ENCODE measurements around the gene KIAA2012.
"Not testable (repeated sequence)": the region's sequence is repeated elsewhere in the genome, so short reads cannot be mapped to it uniquely, and the experiment has no call there.

The KIAA2012 gene

GRCh38 chr2:202122163-202122540, 49.1 kb downstream of the KIAA2012 start:
- Histone ChIP-seq H3K4me3 (no peak overlapping the region), H3K36me3 (replicated peaks) (no peaks in the 10 kb centered on the region), H3K9me3 (no peaks in the 10 kb centered on the region), H3K27me3 (ENCODE audit: low read depth) (no peaks in the 10 kb centered on the region), H3K4me1 (no peaks in the 10 kb centered on the region)
- no peak for DNase-seq (ENCODE audit: low spot score in 2 of 2)
- in situ Hi-C loops (cut with MboI; ENCODE audit: low sequenced_read_pairs) = no loop called here

- H3K27me3 ChIP-seq (ENCODE audit: low read depth) = no peaks in the 10 kb centered on the region
- H3K4me3 ChIP-seq = no peak overlapping the region
- H3K36me3 ChIP-seq (replicated peaks) = no peaks in the 10 kb centered on the region
- H3K4me1 ChIP-seq = peaks cover 8% of the 10 kb centered on the region
- no peaks in the 10 kb centered on the region for H3K9me3 ChIP-seq
- DNase-seq (ENCODE audit: low spot score in 2 of 2) = no peak
- in situ Hi-C loops (cut with MboI; ENCODE audit: low sequenced_read_pairs) = no loop called here
These were observed 50.1 kb downstream of the KIAA2012 start for GRCh38 chr2:202122980-202123720.

- in situ Hi-C loops (cut with MboI; ENCODE audit: low sequenced_read_pairs) = no loop called here
- H3K36me3 ChIP-seq (replicated peaks) = no peaks in the 10 kb centered on the region
- DNase-seq (ENCODE audit: low spot score in 2 of 2) = no peak
- no peak overlapping the region for H3K4me3 ChIP-seq
- H3K27me3 ChIP-seq (ENCODE audit: low read depth) = no peaks in the 10 kb centered on the region
- H3K4me1 ChIP-seq = peaks cover 8% of the 10 kb centered on the region
- H3K9me3 ChIP-seq = no peaks in the 10 kb centered on the region
These were observed 51.2 kb downstream of the KIAA2012 start for GRCh38 chr2:202124286-202124685.

DNA sequence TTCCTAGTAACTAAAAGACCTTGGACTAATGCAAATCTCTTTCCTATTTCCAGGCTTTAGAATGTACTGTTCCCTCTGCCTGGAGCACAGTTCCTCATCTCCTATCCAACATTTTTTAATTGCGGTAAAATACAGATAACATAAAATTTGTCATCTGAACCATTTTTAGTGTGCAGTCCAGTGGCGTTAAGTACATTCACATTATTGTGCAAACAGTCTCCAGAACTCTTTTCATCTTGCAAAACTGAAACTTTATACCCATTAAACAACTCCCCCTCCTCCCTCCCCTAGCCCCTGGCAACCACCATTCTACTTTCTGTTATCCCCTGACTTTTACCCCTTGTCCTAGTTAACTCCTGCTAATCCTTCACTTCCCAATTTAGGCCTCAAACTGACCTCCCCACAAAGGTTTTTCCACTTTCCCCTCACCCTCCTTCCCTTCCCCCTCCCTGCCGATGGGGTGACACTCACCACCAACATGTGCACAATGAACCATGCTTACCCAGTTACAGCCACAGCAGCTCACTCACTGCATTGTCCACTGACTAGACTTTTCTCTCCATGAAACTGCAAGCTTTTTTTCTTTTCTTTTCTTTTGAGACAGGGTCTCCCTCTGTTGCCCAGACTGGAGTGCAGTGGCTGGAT, 54.8 kb downstream of the KIAA2012 start:
- peaks cover 8% of the 10 kb centered on the region for H3K4me1 ChIP-seq
- peak in 1 of 2 experiments; percentile 14 for DNase-seq (ENCODE audit: low spot score in 2 of 2)
- H3K27me3 ChIP-seq (ENCODE audit: low read depth) = no peaks in the 10 kb centered on the region
- no peaks in the 10 kb centered on the region for H3K36me3 ChIP-seq (replicated peaks)
- H3K4me3 ChIP-seq = no peak overlapping the region
- in situ Hi-C loops (cut with MboI; ENCODE audit: low sequenced_read_pairs) = no loop called here
- H3K9me3 ChIP-seq = no peaks in the 10 kb centered on the region

DNA sequence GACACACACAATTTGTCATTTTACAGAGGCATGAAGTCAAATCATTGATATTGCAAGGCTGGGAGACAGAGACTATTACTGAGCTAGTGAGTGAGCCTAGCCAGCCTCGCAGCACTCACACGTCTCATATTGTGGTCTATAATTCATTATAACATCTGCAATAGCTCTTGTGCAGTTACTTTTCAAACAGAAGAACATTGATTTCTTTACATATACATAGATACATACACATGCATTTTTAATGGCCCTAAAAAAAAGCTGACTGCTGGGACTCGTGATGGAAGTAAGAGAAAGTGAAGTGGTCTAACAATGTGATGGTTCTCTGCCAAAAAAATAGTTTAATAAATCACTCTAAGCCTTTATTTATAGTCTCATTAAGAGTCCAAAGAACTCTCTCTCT, 56.8 kb downstream of the KIAA2012 start:
- Histone ChIP-seq H3K9me3 (no peaks in the 10 kb centered on the region), H3K27me3 (ENCODE audit: low read depth) (no peaks in the 10 kb centered on the region), H3K4me1 (peaks cover 8% of the 10 kb centered on the region), H3K4me3 (no peak overlapping the region), H3K36me3 (replicated peaks) (no peaks in the 10 kb centered on the region)
- in situ Hi-C loops (cut with MboI; ENCODE audit: low sequenced_read_pairs) = no loop called here
- DNase-seq (ENCODE audit: low spot score in 2 of 2) = no peak

DNA sequence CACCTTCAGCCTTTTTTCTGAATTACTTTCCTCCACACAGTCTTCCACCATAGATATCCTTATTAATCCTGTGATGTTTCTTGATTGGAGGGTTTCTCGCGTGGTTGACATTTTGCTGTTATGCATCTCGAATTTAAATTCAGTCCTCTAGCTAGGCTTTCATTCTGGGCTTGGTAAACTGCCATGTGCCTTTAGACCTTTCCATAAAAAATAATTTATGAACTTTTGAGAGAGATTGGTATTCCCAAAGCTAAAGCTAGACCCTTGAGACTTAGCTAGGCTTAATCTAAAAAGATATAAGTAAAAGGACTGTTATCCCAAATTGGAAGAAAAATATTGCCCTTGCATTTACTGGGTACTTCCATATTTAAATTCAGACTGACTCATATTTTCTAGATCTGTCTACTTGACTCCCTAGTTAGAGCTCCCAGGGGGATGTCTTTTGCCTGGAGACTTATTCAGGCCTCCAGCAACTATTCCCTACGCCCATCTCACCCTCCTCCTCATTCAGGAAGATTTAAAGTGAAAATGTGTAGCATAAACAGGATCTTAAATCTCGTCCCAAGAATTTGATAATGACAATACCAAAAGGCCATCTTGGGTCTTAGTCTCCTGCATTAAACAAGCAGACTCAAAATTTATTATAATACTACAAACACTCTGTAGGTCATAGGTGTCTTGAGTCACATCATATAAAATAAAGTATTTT, 60.3 kb downstream of the KIAA2012 start:
- in situ Hi-C loops (cut with MboI; ENCODE audit: low sequenced_read_pairs) = no loop called here
- Histone ChIP-seq H3K4me3 (no peak overlapping the region), H3K9me3 (no peaks in the 10 kb centered on the region), H3K4me1 (no peaks in the 10 kb centered on the region), H3K36me3 (replicated peaks) (no peaks in the 10 kb centered on the region), H3K27me3 (ENCODE audit: low read depth) (no peaks in the 10 kb centered on the region)
- DNase-seq (ENCODE audit: low spot score in 2 of 2) = no peak

DNA sequence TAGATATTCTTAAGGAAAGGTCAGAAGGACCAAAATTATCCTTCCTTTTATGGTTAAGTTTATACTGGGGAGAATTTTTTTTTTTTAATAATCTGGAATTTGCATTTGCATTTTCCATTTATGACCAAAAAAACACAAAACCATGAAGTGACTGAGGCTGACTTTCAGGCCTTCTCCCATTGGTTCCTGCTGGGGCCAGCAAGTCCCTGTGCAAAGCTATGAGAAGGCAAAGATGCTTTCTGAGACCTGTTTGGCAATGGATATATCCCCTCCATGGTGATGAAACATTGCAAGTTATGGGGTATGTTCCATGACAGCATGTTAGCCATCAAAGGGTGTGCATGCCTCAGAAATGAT, 60.8 kb downstream of the KIAA2012 start:
- H3K4me1 ChIP-seq = no peaks in the 10 kb centered on the region
- in situ Hi-C loops (cut with MboI; ENCODE audit: low sequenced_read_pairs) = no loop called here

DNA sequence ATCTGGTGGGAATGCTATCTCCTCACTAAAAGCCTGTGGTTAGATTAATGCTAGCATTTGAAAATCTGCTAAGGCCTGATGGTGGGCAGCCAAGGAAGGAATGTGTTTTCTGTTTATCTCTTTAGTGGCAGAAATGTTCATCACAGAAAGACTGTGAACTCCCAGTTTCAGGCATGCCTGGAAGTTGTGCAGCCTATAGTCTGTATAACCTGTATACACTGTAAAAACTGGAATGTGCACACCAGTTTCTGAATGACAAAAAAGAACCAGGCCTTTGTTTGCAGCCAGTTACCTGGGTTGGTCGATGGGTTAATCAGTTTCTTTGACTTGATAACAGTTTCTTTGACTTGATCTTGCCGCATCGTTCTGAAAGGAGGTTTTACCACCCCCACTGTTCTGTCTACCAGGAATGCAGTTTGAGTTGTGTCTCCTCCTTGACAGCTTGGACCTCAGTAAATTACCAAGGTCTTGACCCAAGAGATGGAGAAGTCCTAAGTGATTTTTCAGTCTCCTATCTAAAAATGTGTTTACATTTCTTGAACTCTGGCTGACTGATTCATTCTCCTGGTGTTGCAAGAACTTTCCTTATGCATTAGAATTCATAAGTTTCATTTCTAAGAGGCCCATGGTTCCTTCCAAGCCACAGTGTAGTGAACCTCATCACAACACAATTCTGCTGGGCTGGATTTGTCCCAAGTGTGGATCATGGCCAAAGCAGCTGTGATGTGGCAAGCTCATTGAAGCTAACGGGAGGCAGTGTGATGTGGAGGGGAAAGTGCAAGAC, 62.2 kb downstream of the KIAA2012 start:
- H3K9me3 ChIP-seq = no peaks in the 10 kb centered on the region
- H3K36me3 ChIP-seq (replicated peaks) = no peaks in the 10 kb centered on the region
- no peak for DNase-seq (ENCODE audit: low spot score in 2 of 2)
- no peaks in the 10 kb centered on the region for H3K4me1 ChIP-seq
- H3K4me3 ChIP-seq = no peak overlapping the region
- in situ Hi-C loops (cut with MboI; ENCODE audit: low sequenced_read_pairs) = no loop called here
- H3K27me3 ChIP-seq (ENCODE audit: low read depth) = no peaks in the 10 kb centered on the region

More for the DNA sequence above, 60.8 kb downstream of the KIAA2012 start:
- no peak for DNase-seq (ENCODE audit: low spot score in 2 of 2)
- Histone ChIP-seq H3K4me3 (no peak overlapping the region), H3K9me3 (no peaks in the 10 kb centered on the region), H3K36me3 (replicated peaks) (no peaks in the 10 kb centered on the region), H3K27me3 (ENCODE audit: low read depth) (no peaks in the 10 kb centered on the region)

DNA sequence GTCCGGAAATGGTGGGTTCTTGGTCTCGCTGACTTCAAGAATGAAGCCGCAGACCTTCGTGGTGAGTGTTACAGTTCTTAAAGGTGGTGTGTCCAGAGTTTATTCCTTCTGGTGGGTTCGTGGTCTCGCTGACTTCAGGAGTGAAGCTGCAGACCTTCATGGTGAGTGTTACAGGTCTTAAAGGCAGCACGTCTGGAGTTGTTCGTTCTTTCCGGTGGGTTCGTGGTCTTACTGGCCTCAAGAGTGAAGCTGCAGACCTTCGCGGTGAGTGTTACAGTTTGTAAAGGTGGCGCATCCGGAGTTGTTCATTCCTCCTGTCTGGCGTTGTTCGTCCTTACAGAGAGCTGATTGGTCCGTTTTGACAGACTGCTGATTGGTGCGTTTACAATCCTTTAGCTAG, 63.0 kb downstream of the KIAA2012 start:
- in situ Hi-C loops (cut with MboI; ENCODE audit: low sequenced_read_pairs); H3K4me3 ChIP-seq; H3K27me3 ChIP-seq (ENCODE audit: low read depth); H3K9me3 ChIP-seq; H3K36me3 ChIP-seq (replicated peaks); H3K4me1 ChIP-seq; DNase-seq (ENCODE audit: low spot score in 2 of 2): not testable (repeated sequence)

- DNase-seq (ENCODE audit: low spot score in 2 of 2) = no peak
- in situ Hi-C loops (cut with MboI; ENCODE audit: low sequenced_read_pairs) = no loop called here
- H3K4me1 ChIP-seq = peaks cover 4% of the 10 kb centered on the region
- no peaks in the 10 kb centered on the region for H3K36me3 ChIP-seq (replicated peaks)
- H3K9me3 ChIP-seq = no peaks in the 10 kb centered on the region
- no peak overlapping the region for H3K4me3 ChIP-seq
- H3K27me3 ChIP-seq (ENCODE audit: low read depth) = no peaks in the 10 kb centered on the region
These were observed 63.5 kb downstream of the KIAA2012 start for GRCh38 chr2:202136526-202136925.

DNA sequence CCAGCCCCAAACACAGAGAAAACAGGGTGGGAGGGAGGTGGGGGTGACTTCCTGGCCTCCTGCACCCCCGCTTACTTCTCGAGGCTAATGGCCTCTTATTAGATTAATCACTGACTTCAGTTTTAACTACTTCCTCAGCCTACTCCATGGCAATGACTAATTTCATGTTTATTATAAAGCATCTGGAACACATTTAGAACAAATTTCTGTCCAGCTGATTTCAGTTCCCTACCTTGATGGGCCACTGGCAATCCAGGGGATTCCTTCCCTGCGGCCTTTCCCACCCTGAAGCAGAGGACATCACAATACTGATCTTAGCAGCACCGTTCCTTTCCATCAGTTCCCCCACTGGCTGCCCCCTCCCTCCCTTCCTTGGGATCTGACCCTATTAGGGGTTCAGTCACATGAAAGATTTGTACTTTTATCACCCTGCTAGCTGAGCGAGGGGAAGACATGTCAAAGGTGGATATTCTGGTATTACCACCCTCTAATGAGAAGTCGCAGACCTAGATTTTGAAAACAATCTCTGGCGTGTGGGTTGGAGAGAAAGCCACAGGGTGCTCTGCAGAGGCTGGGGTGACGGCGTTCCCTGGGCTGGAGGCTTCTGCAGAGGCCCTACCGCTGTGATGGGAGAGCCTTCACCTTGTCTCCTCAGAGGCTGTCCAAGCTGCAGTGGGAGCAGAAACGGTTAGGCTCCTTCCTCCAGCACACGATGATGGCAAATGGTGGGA, 67.6 kb downstream of the KIAA2012 start:
- Histone ChIP-seq H3K4me1 (peaks cover 4% of the 10 kb centered on the region), H3K4me3 (no peak overlapping the region), H3K27me3 (ENCODE audit: low read depth) (no peaks in the 10 kb centered on the region), H3K9me3 (no peaks in the 10 kb centered on the region), H3K36me3 (replicated peaks) (no peaks in the 10 kb centered on the region)
- in situ Hi-C loops (cut with MboI; ENCODE audit: low sequenced_read_pairs) = no loop called here
- DNase-seq (ENCODE audit: low spot score in 2 of 2) = no peak

GRCh38 chr2:202141329-202141947, 68.4 kb downstream of the KIAA2012 start:
- H3K4me1 ChIP-seq = peaks cover 4% of the 10 kb centered on the region
- peak in 1 of 2 experiments; percentile 47 for DNase-seq (ENCODE audit: low spot score in 2 of 2)
- in situ Hi-C loops (cut with MboI; ENCODE audit: low sequenced_read_pairs) = no loop called here
- no peaks in the 10 kb centered on the region for H3K27me3 ChIP-seq (ENCODE audit: low read depth)
- H3K4me3 ChIP-seq = no peak overlapping the region
- H3K36me3 ChIP-seq (replicated peaks) = no peaks in the 10 kb centered on the region
- H3K9me3 ChIP-seq = no peaks in the 10 kb centered on the region

GRCh38 chr2:202142540-202142939, 69.5 kb downstream of the KIAA2012 start:
- no peaks in the 10 kb centered on the region for H3K9me3 ChIP-seq
- H3K36me3 ChIP-seq (replicated peaks) = no peaks in the 10 kb centered on the region
- no peak for DNase-seq (ENCODE audit: low spot score in 2 of 2)
- no peaks in the 10 kb centered on the region for H3K27me3 ChIP-seq (ENCODE audit: low read depth)
- in situ Hi-C loops (cut with MboI; ENCODE audit: low sequenced_read_pairs) = no loop called here
- no peak overlapping the region for H3K4me3 ChIP-seq
- H3K4me1 ChIP-seq = peaks cover 4% of the 10 kb centered on the region
